Panc1 (cell line): ENCODE data around the gene CUL4A. TPM values are rescaled to one million over a fixed set of nuclear protein-coding genes. Genes with fewer than 3 reads are reported as not detected.
A peak's percentile ranks its signal among the peaks of the same experiment; 100 is the strongest.

Experiments
- ATAC-seq: fragments of 200-7000 bp; cut with Tn5 transposase; 2 replicates; pipeline ENCODE4 v1.9.1; 2020; ENCODE audit warnings: mild to moderate bottlenecking, moderate library complexity
- BruUV-seq: library from RNA; stranded (reverse); fragments of 400-500 nt; replicated peaks from 2 replicates; lab custom pipeline; 2021; lab: Mats Ljungman, UMichigan
- CTCF ChIA-PET: fragments of 300-600 bp; sonication (Branson Sonifier 250); formaldehyde crosslinking; loops from one replicate; lab custom pipeline; 2022; ENCODE audit warnings: antibody characterized with exemption; lab: Charles Lee
- POLR2A ChIA-PET: fragments of 300-600 bp; sonication (Branson Sonifier 250); formaldehyde crosslinking; loops from one replicate; lab custom pipeline; 2022; ENCODE audit warnings: antibody characterized with exemption; lab: Charles Lee
- DNase-seq: peaks from one replicate; pipeline ENCODE4 v3.0.0-alpha.2; 2010; ENCODE audit warnings: low read depth, low spot score
- H3K27ac ChIP-seq: 2 replicates; pipeline ENCODE4 v1.5.1; 2011; ENCODE audit warnings: mild to moderate bottlenecking, low read length, inconsistent platforms
- H3K27me3 ChIP-seq: fragments of 200-500 bp; sonication (Bioruptor generic); 2 replicates; pipeline ENCODE4 v1.6.0; 2014; ENCODE audit warnings: low read length, inconsistent platforms; ENCODE audit not compliant: control insufficient read depth, insufficient read depth
- H3K36me3 ChIP-seq: fragments of 200-500 bp; sonication (Bioruptor generic); 2 replicates; pipeline ENCODE4 v1.5.1; 2014; ENCODE audit warnings: inconsistent platforms, mild to moderate bottlenecking, low read length, moderate library complexity; ENCODE audit not compliant: control insufficient read depth, insufficient read depth
- H3K4me1 ChIP-seq: 2 replicates; pipeline ENCODE4 v1.5.1; 2011; ENCODE audit warnings: inconsistent platforms, mild to moderate bottlenecking, low read length, moderate library complexity; ENCODE audit not compliant: control insufficient read depth, insufficient read depth
- H3K4me3 ChIP-seq, 2 experiments: 2 replicates each; pipeline ENCODE4 v1.5.1; 2011 to 2012; ENCODE audit warnings: low read depth in 2 of 2, low read length in 2 of 2, mild to moderate bottlenecking in 2 of 2, inconsistent platforms in 1 of 2, moderate library complexity in 1 of 2
- H3K9me3 ChIP-seq: fragments of 200-500 bp; sonication (Bioruptor generic); 2 replicates; pipeline ENCODE4 v1.5.1; 2014; ENCODE audit warnings: low read depth, mild to moderate bottlenecking, inconsistent platforms, low read length, moderate library complexity; ENCODE audit not compliant: control insufficient read depth, insufficient read depth
- CTCF ChIP-seq: fragments of 450-650 bp; IDR thresholded peaks from 2 replicates; pipeline ENCODE4 v1.5.1; 2017; ENCODE audit warnings: mild to moderate bottlenecking
- POLR2AphosphoS5 ChIP-seq: IDR thresholded peaks from 2 replicates; pipeline ENCODE4 v1.6.1; 2012; ENCODE audit warnings: mild to moderate bottlenecking, low read depth, low read length, moderate library complexity
- REST ChIP-seq, 2 experiments: IDR thresholded peaks; 2 replicates each; pipeline ENCODE4 v1.6.1; 2011 to 2012; ENCODE audit warnings: low read depth in 2 of 2, control low read depth in 1 of 2, low read length in 1 of 2, mild to moderate bottlenecking in 1 of 2, moderate library complexity in 1 of 2; ENCODE audit not compliant: insufficient read depth in 1 of 2
- SIN3A ChIP-seq: IDR thresholded peaks from 2 replicates; pipeline ENCODE4 v1.6.1; 2012; ENCODE audit warnings: low read depth, mild to moderate bottlenecking, low read length, moderate library complexity, borderline replicate concordance; ENCODE audit not compliant: insufficient read depth
- TCF7L2 ChIP-seq: IDR thresholded peaks from 2 replicates; pipeline ENCODE4 v1.6.1; 2011; ENCODE audit warnings: mild to moderate bottlenecking, low read depth, low read length, inconsistent platforms
- in situ Hi-C: cut with HindIII; loops from 2 replicates; pipeline ENCODE4 v1.10.0; 2016; ENCODE audit warnings: low sequenced_read_pairs, low pct_unique_long_range_greater_than_20kb
- intact Hi-C: fragments of 100-400 bp; cut with micrococcal nuclease; formaldehyde crosslinking; loops from one replicate; pipeline ENCODE4 v1.10.0; 2022; ENCODE audit not compliant: unreplicated experiment
- total RNA-seq: library from RNA; stranded (reverse); gene quantifications from one replicate; pipeline ENCODE4 v1.2.1, GENCODE V29; 2021; ENCODE audit not compliant: unreplicated experiment

Gene CUL4A
- total RNA-seq, 1 experiment from 2014 or later: 80.8 TPM

GRCh38 chr13:113207890-113208420, 1.5 kb upstream of the CUL4A start:
- Histone ChIP-seq H3K4me3 (peak overlapping the region; percentile 82 to 88), H3K27me3 (no peaks in the 10 kb centered on the region), H3K4me1 (peaks cover 19% of the 10 kb centered on the region), H3K27ac (peak overlapping the region; percentile 78), H3K9me3 (no peaks in the 10 kb centered on the region), H3K36me3 (peaks cover 4% of the 10 kb centered on the region)
- ATAC-seq (peak; percentile 35), DNase-seq (no peak)
- intact Hi-C loops (no loop called here), in situ Hi-C loops (no loop called here)
- no peak for TF ChIP-seq POLR2AphosphoS5
- no peak for TF ChIP-seq CTCF
- no peak for TF ChIP-seq TCF7L2
- no peak for TF ChIP-seq SIN3A
- TF ChIP-seq REST (IDR thresholded peaks at IDR 0.05; ENCODE audit: insufficient read depth in 1 of 2, low read depth in 2 of 2, low read length in 1 of 2): no peak
- BruUV-seq: no TSS peak
- ChIA-PET POLR2A (no interaction called here), CTCF (no interaction called here)

- Histone ChIP-seq H3K27me3 (no peaks in the 10 kb centered on the region), H3K36me3 (peaks cover 4% of the 10 kb centered on the region), H3K4me3 (peak within 1 kb of the TSS; percentile 82 to 88), H3K9me3 (no peaks in the 10 kb centered on the region), H3K27ac (peak within 1 kb of the TSS; percentile 78), H3K4me1 (peaks cover 19% of the 10 kb centered on the region)
- DNase-seq (no peak), ATAC-seq (peak; percentile 87)
- CTCF ChIA-PET: no interaction called here
- POLR2A ChIA-PET: interaction anchor here (0.6 kb wide), 1 partner anchor 134 kb away, joined by 6 read pairs; no protein-coding TSS in a partner anchor
- TF ChIP-seq POLR2AphosphoS5 (peak; percentile 84), TCF7L2 (no peak), SIN3A (peak; percentile 79; the same call in 1 of the 2 replicates)
- in situ Hi-C loops (no loop called here), intact Hi-C loops (no loop called here)
- BruUV-seq: no TSS peak
These were observed 735 bp upstream of the CUL4A start, which contains the start of gene PCID2 for GRCh38 chr13:113208421-113209335. TSS of gene PCID2 (minus strand) at chr13:113208669. CDS start at chr13:113208634, 35 bp downstream.
